Right atrium auricular region (tissue), 2 donors: ENCODE results near the gene LRRC56. TPM values are rescaled to one million over a fixed set of nuclear protein-coding genes. Genes with fewer than 3 reads are reported as not detected.

Source experiments
- DNase-seq: peaks from one replicate; pipeline ENCODE4 v3.0.0-alpha.2; 2019; ENCODE audit warnings: low spot score
- H3K27ac ChIP-seq, 2 donors: fragments of 200-600 bp; sonication (generic); 1 replicate in 1 of 2; 2 replicates in 1 of 2; pipeline ENCODE4 v1.5.1; 2016 to 2019
- H3K27me3 ChIP-seq, 2 donors: fragments of 200-600 bp; sonication (generic); one replicate each; pipeline versions ENCODE4 v1.5.1 to v1.6.0; 2017 to 2019
- H3K36me3 ChIP-seq: fragments of 200-600 bp; sonication (generic); one replicate; pipeline ENCODE4 v1.5.1; 2016
- H3K4me1 ChIP-seq, 2 donors: fragments of 200-600 bp; sonication (generic); one replicate each; pipeline versions ENCODE4 v1.5.1 to v1.6.0; 2017 to 2019
- H3K4me3 ChIP-seq, 2 donors: fragments of 200-600 bp; sonication (generic); 1 replicate in 1 of 2; 2 replicates in 1 of 2; pipeline ENCODE4 v1.5.1; 2017 to 2019; ENCODE audit warnings: mild to moderate bottlenecking in 1 of 2, moderate library complexity in 1 of 2
- H3K9me3 ChIP-seq, 2 donors: fragments of 200-600 bp; sonication (generic); one replicate each; pipeline ENCODE4 v1.5.1; 2019
- CTCF ChIP-seq, 2 donors: fragments of 200-600 bp; sonication (generic); IDR thresholded peaks; one replicate each; pipeline ENCODE4 v1.5.1; 2019; ENCODE audit warnings: antibody characterized with exemption in 2 of 2
- microRNA counts, 2 donors: library from miRNA; unstranded; fragments of <30 nt; microRNA quantifications; one replicate each; lab custom pipeline; 2016 to 2017
- microRNA-seq, 2 donors: library from miRNA; unstranded; fragments of <30 nt; microRNA quantifications; one replicate each; pipeline ENCODE4, GENCODE V29; 2016 to 2017; ENCODE audit warnings: borderline number of aligned reads in 2 of 2, borderline replicate concordance in 1 of 2
- total RNA-seq, 2 donors: library from RNA; depleted of rRNA; stranded (reverse); fragments of >200 nt; gene quantifications; one replicate each; pipeline ENCODE4 v1.1.0, GENCODE V29; 2016

The LRRC56 gene
- total RNA-seq, 2 donors from 2014 or later = 0.12 to 0.15 TPM

- Histone ChIP-seq H3K27me3 (no peaks in the 10 kb centered on the region), H3K36me3 (peaks cover 92% of the 10 kb centered on the region), H3K4me3 (no peak overlapping the region), H3K9me3 (no peaks in the 10 kb centered on the region), H3K27ac (no peak overlapping the region), H3K4me1 (no peaks in the 10 kb centered on the region)
- no peak for DNase-seq
- TF ChIP-seq CTCF (IDR thresholded peaks at IDR 0.05) = no peak
Observed at GRCh38 chr11:596374-596773, 59.0 kb downstream of the LRRC56 start.

GRCh38 chr11:597166-597725 is 59.9 kb downstream of the LRRC56 start:
- Histone ChIP-seq H3K4me3 (no peak overlapping the region), H3K9me3 (no peaks in the 10 kb centered on the region), H3K27ac (no peak overlapping the region), H3K27me3 (no peaks in the 10 kb centered on the region), H3K36me3 (peaks cover 95% of the 10 kb centered on the region), H3K4me1 (no peaks in the 10 kb centered on the region)
- TF ChIP-seq CTCF (IDR thresholded peaks at IDR 0.05) = no peak
- DNase-seq = no peak

- no peak overlapping the region for H3K27ac ChIP-seq
- no peaks in the 10 kb centered on the region for H3K9me3 ChIP-seq
- H3K4me1 ChIP-seq = no peaks in the 10 kb centered on the region
- no peak for DNase-seq
- peaks cover 95% of the 10 kb centered on the region for H3K36me3 ChIP-seq
- TF ChIP-seq CTCF (IDR thresholded peaks at IDR 0.05) = no peak
- H3K27me3 ChIP-seq = no peaks in the 10 kb centered on the region
- H3K4me3 ChIP-seq = no peak overlapping the region
Observed at GRCh38 chr11:598005-598680, 60.8 kb downstream of the LRRC56 start.

GRCh38 chr11:601573-602245 is 64.4 kb downstream of the LRRC56 start:
- H3K27ac ChIP-seq = no peak overlapping the region
- TF ChIP-seq CTCF (IDR thresholded peaks at IDR 0.05) = no peak
- no peaks in the 10 kb centered on the region for H3K9me3 ChIP-seq
- H3K27me3 ChIP-seq = no peaks in the 10 kb centered on the region
- H3K4me3 ChIP-seq = no peak overlapping the region
- H3K4me1 ChIP-seq = peaks cover 0 to 6% of the 10 kb centered on the region in 2 donors
- DNase-seq = no peak
- peaks cover 97% of the 10 kb centered on the region for H3K36me3 ChIP-seq

- H3K27ac ChIP-seq = no peak overlapping the region
- no peaks in the 10 kb centered on the region for H3K27me3 ChIP-seq
- H3K4me1 ChIP-seq = peaks cover 0 to 6% of the 10 kb centered on the region in 2 donors
- H3K9me3 ChIP-seq = no peaks in the 10 kb centered on the region
- no peak for TF ChIP-seq CTCF (IDR thresholded peaks at IDR 0.05)
- H3K4me3 ChIP-seq = no peak overlapping the region
- peaks cover 97% of the 10 kb centered on the region for H3K36me3 ChIP-seq
- DNase-seq = no peak
Observed at GRCh38 chr11:603154-603553, 65.8 kb downstream of the LRRC56 start.

MicroRNA genes within 50 kb of the gene (microRNA counts, 767-probe panel; counts per million panel counts)
- microRNA hsa-miR-210 (lab: Ali Mortazavi, UCI) = 0 to 1,387 counts per million in 2 donors

Small RNAs within 50 kb of the gene (microRNA-seq; reads per million reads assigned to microRNA genes)
- gene MIR210 = 118 to 158 reads per million in 2 donors

Other genes with a start within 250 kb of the LRRC56 start
- 1 to 10 TPM; 4.9 to 9.4 TPM for gene PGGHG, start 248.4 kb upstream of the LRRC56 start, total RNA-seq
- not detected for gene IFITM5, start 238.0 kb upstream of the LRRC56 start, total RNA-seq
- gene IFITM2, start 229.7 kb upstream of the LRRC56 start, total RNA-seq = 100 to 1,000 TPM; 120 to 296 TPM
- gene IFITM1, start 223.5 kb upstream of the LRRC56 start, total RNA-seq = 100 to 1,000 TPM in 1 of 2 donors, 10 to 100 TPM in 1; 82.3 to 241 TPM
- gene IFITM3, start 216.7 kb upstream of the LRRC56 start, total RNA-seq = 100 to 1,000 TPM; 156 to 372 TPM
- under 1 TPM in 1 of 2 donors, not detected in 1; 0.39 TPM for gene B4GALNT4, start 168.0 kb upstream of the LRRC56 start, total RNA-seq
- 1 to 10 TPM in 1 of 2 donors, under 1 TPM in 1; 0.43 to 1.0 TPM for gene PKP3, start 143.3 kb upstream of the LRRC56 start, total RNA-seq
- 10 to 100 TPM; 26.6 to 33.3 TPM for gene SIGIRR, start 122.5 kb upstream of the LRRC56 start, total RNA-seq
- under 1 TPM; 0.11 to 0.75 TPM for gene ANO9, start 95.5 kb upstream of the LRRC56 start, total RNA-seq
- 10 to 100 TPM; 26.8 to 32.5 TPM for gene PTDSS2, start 87.2 kb upstream of the LRRC56 start, total RNA-seq
- 100 to 1,000 TPM; 185 to 248 TPM for gene RNH1, start 30.3 kb upstream of the LRRC56 start, total RNA-seq
- gene HRAS, start 2.0 kb upstream of the LRRC56 start, total RNA-seq = 10 to 100 TPM; 31.7 to 48.1 TPM
- gene LMNTD2, start 23.2 kb downstream of the LRRC56 start, total RNA-seq = under 1 TPM; 0.33 to 0.86 TPM
- 10 to 100 TPM in 1 of 2 donors, 1 to 10 TPM in 1; 8.5 to 13.0 TPM for gene RASSF7, start 23.4 kb downstream of the LRRC56 start, total RNA-seq
- gene PHRF1, start 38.9 kb downstream of the LRRC56 start, total RNA-seq = 10 to 100 TPM; 12.4 to 14.2 TPM
- gene IRF7, start 78.4 kb downstream of the LRRC56 start, total RNA-seq = 10 to 100 TPM in 1 of 2 donors, 1 to 10 TPM in 1; 9.6 to 14.9 TPM
- not detected for gene CDHR5, start 87.4 kb downstream of the LRRC56 start, total RNA-seq
- gene SCT, start 89.7 kb downstream of the LRRC56 start, total RNA-seq = not detected
- not detected for gene DRD4, start 99.7 kb downstream of the LRRC56 start, total RNA-seq
- gene DEAF1, start 157.7 kb downstream of the LRRC56 start, total RNA-seq = 10 to 100 TPM; 15.5 to 26.6 TPM
- gene TMEM80, start 158.3 kb downstream of the LRRC56 start, total RNA-seq = 10 to 100 TPM; 12.5 to 20.7 TPM
- 1 to 10 TPM; 4.7 to 7.5 TPM for gene EPS8L2, start 168.7 kb downstream of the LRRC56 start, total RNA-seq
- 100 to 1,000 TPM in 1 of 2 donors, 10 to 100 TPM in 1; 90.3 to 111 TPM for gene TALDO1, start 209.9 kb downstream of the LRRC56 start, total RNA-seq
- 10 to 100 TPM; 13.3 to 29.8 TPM for gene GATD1, start 240.0 kb downstream of the LRRC56 start, total RNA-seq